ENCODE data around the gene RPEL1.

Gene RPEL1

GRCh38 chr10:103235775-103236174, 9.9 kb upstream of the RPEL1 start:
- no peak overlapping the region for H3K4me3 ChIP-seq (ENCODE audit: low read length, poor library complexity, severe bottlenecking)
- H3K4me1 ChIP-seq (ENCODE audit: insufficient read depth, low read length, poor library complexity, severe bottlenecking), result peaks cover 8% of the 10 kb centered on the region
- H3K4me2 ChIP-seq (ENCODE audit: low read depth, low read length, poor library complexity, severe bottlenecking), result no peak overlapping the region
- no peak for TF ChIP-seq EZH2phosphoT487 (IDR thresholded peaks at IDR 0.05; ENCODE audit: borderline replicate concordance)
- TF ChIP-seq, protein P1, sequence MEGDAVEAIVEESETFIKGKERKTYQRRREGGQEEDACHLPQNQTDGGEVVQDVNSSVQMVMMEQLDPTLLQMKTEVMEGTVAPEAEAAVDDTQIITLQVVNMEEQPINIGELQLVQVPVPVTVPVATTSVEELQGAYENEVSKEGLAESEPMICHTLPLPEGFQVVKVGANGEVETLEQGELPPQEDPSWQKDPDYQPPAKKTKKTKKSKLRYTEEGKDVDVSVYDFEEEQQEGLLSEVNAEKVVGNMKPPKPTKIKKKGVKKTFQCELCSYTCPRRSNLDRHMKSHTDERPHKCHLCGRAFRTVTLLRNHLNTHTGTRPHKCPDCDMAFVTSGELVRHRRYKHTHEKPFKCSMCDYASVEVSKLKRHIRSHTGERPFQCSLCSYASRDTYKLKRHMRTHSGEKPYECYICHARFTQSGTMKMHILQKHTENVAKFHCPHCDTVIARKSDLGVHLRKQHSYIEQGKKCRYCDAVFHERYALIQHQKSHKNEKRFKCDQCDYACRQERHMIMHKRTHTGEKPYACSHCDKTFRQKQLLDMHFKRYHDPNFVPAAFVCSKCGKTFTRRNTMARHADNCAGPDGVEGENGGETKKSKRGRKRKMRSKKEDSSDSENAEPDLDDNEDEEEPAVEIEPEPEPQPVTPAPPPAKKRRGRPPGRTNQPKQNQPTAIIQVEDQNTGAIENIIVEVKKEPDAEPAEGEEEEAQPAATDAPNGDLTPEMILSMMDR (conservative IDR thresholded peaks at IDR 0.05; ENCODE audit: low read length), result no peak
- H3K9me3 ChIP-seq (ENCODE audit: insufficient read depth, low read depth, low read length), result no peaks in the 10 kb centered on the region
- no peaks in the 10 kb centered on the region for H3F3A ChIP-seq (ENCODE audit: low read depth)
- H2AFZ ChIP-seq (ENCODE audit: low read length), result no peak overlapping the region
- H3K79me2 ChIP-seq (ENCODE audit: insufficient read depth, low read length), result no peaks in the 10 kb centered on the region
- no peak overlapping the region for H3K9ac ChIP-seq (ENCODE audit: low read depth, low read length, poor library complexity, severe bottlenecking)
- H4K20me1 ChIP-seq (ENCODE audit: insufficient read depth, low read length, poor library complexity, severe bottlenecking), result no peaks in the 10 kb centered on the region
- H3K9me2 ChIP-seq (replicated peaks; ENCODE audit: low read depth, low read length), result no peaks in the 10 kb centered on the region
- no peaks in the 10 kb centered on the region for H3K27me3 ChIP-seq (ENCODE audit: insufficient read depth, low read length, poor library complexity, severe bottlenecking)
- H3K36me3 ChIP-seq (ENCODE audit: insufficient read depth, low read length), result no peaks in the 10 kb centered on the region

- Histone ChIP-seq H2AFZ (ENCODE audit: low read length) (no peak overlapping the region), H3K9ac (ENCODE audit: low read depth, low read length, poor library complexity, severe bottlenecking) (no peak overlapping the region), H3K4me1 (ENCODE audit: insufficient read depth, low read length, poor library complexity, severe bottlenecking) (peaks cover 19% of the 10 kb centered on the region), H3K9me3 (ENCODE audit: insufficient read depth, low read depth, low read length) (no peaks in the 10 kb centered on the region), H4K20me1 (ENCODE audit: insufficient read depth, low read length, poor library complexity, severe bottlenecking) (no peaks in the 10 kb centered on the region), H3K79me2 (ENCODE audit: insufficient read depth, low read length) (no peaks in the 10 kb centered on the region), H3K4me3 (ENCODE audit: low read length, poor library complexity, severe bottlenecking) (no peak overlapping the region), H3K27me3 (ENCODE audit: insufficient read depth, low read length, poor library complexity, severe bottlenecking) (no peaks in the 10 kb centered on the region), H3K9me2 (replicated peaks; ENCODE audit: low read depth, low read length) (no peaks in the 10 kb centered on the region), H3K36me3 (ENCODE audit: insufficient read depth, low read length) (no peaks in the 10 kb centered on the region), H3F3A (ENCODE audit: low read depth) (no peaks in the 10 kb centered on the region; the same call in 1 of the 2 replicates), H3K4me2 (ENCODE audit: low read depth, low read length, poor library complexity, severe bottlenecking) (no peak overlapping the region)
- TF ChIP-seq EZH2phosphoT487 (IDR thresholded peaks at IDR 0.05; ENCODE audit: borderline replicate concordance), result no peak
- TF ChIP-seq, protein P1 (conservative IDR thresholded peaks at IDR 0.05; ENCODE audit: low read length), result peak; percentile 42
These were observed 7.0 kb upstream of the RPEL1 start for GRCh38 chr10:103238506-103239252.

DNA sequence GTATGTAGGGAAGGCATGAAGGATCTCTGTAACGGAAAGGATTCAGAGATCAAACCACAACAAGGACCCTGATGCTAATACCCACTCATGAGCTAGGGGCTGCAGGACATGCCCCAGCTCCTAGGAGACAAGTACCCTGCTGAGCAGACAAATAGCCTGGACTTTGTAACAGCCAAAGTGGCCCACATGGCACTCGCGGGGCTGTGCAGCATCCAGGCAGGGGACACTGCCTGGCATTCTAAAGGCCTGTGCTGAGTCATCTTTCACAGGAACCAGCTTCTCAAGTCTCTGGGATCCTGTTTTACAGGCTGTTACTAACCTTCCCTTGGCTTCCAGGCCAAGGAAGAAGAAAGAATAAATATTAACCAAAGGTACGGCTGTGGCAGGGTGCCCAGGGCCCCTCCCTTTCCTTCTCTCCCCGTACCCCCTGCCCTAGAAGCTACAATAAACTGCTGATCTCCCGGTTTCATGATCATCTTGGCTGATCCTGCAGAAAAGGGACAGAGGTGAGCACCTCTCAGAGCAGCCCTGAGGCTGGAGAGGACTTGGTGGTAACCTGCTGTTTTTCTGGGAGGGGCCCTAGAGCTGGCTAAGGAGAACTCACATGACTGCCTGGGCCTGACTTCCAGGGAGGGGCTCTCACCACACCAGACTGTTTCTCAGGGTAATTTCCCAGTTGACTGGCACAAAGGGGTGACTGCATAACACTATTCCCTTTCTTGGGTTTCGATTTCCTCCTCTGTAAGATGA, 4.2 kb upstream of the RPEL1 start:
- H3K27me3 ChIP-seq (ENCODE audit: insufficient read depth, low read length, poor library complexity, severe bottlenecking), result no peaks in the 10 kb centered on the region
- no peak overlapping the region for H3K4me3 ChIP-seq (ENCODE audit: low read length, poor library complexity, severe bottlenecking)
- H3K36me3 ChIP-seq (ENCODE audit: insufficient read depth, low read length), result no peaks in the 10 kb centered on the region
- peaks cover 19% of the 10 kb centered on the region for H3K4me1 ChIP-seq (ENCODE audit: insufficient read depth, low read length, poor library complexity, severe bottlenecking)
- H3K9me3 ChIP-seq (ENCODE audit: insufficient read depth, low read depth, low read length), result no peaks in the 10 kb centered on the region
- no peaks in the 10 kb centered on the region for H4K20me1 ChIP-seq (ENCODE audit: insufficient read depth, low read length, poor library complexity, severe bottlenecking)
- H3K9ac ChIP-seq (ENCODE audit: low read depth, low read length, poor library complexity, severe bottlenecking), result peak overlapping the region; percentile 53
- peak overlapping the region; percentile 41 for H3K4me2 ChIP-seq (ENCODE audit: low read depth, low read length, poor library complexity, severe bottlenecking)
- H2AFZ ChIP-seq (ENCODE audit: low read length), result peak overlapping the region; percentile 85
- H3K79me2 ChIP-seq (ENCODE audit: insufficient read depth, low read length), result no peaks in the 10 kb centered on the region
- H3F3A ChIP-seq (ENCODE audit: low read depth), result no peaks in the 10 kb centered on the region; the same call in 1 of the 2 replicates
- no peak for TF ChIP-seq EZH2phosphoT487 (IDR thresholded peaks at IDR 0.05; ENCODE audit: borderline replicate concordance)
- TF ChIP-seq, protein P1 (conservative IDR thresholded peaks at IDR 0.05; ENCODE audit: low read length), result no peak
- H3K9me2 ChIP-seq (replicated peaks; ENCODE audit: low read depth, low read length), result no peaks in the 10 kb centered on the region
